B cell (primary cell): Measurements from ENCODE around the gene OR4D6. TPM values are rescaled to one million over a fixed set of nuclear protein-coding genes. Genes with fewer than 3 reads are reported as not detected.
"Not testable (repeated sequence)": the region's sequence is repeated elsewhere in the genome, so short reads cannot be mapped to it uniquely, and the experiment has no call there.

ENCODE experiments used
- ATAC-seq: fragments of 200-7000 bp; cut with Tn5 transposase; one replicate; pipeline ENCODE4 v1.10.0; 2021; ENCODE audit warnings: low read depth, mild to moderate bottlenecking, moderate number of reproducible peaks, moderate library complexity
- CTCF ChIA-PET: fragments of 350-600 bp; sonication (Branson Sonifier 250); formaldehyde crosslinking; loops from one replicate; lab custom pipeline; 2021; ENCODE audit warnings: antibody characterized with exemption, inconsistent platforms; lab: Charles Lee
- POLR2A ChIA-PET: fragments of 350-600 bp; sonication (Branson Sonifier 250); formaldehyde crosslinking; loops from one replicate; lab custom pipeline; 2021; ENCODE audit warnings: antibody characterized with exemption; lab: Charles Lee
- DNase-seq: peaks from one replicate; pipeline ENCODE4 v3.0.0; 2013
- H2AFZ ChIP-seq: 2 replicates; pipeline ENCODE4 v1.6.1; 2012; ENCODE audit warnings: mild to moderate bottlenecking, low read depth, low read length; ENCODE audit not compliant: insufficient read depth, poor library complexity, severe bottlenecking
- H3K27ac ChIP-seq, 2 donors: 1 replicate in 1 of 2; 2 replicates in 1 of 2; pipeline ENCODE4 v1.5.1; 2012 to 2013; ENCODE audit warnings: low read length in 2 of 2, mild to moderate bottlenecking in 2 of 2, moderate library complexity in 1 of 2
- H3K27me3 ChIP-seq, 4 experiments: fragments of 200-600 bp in 1 of 4; sonication (generic) in 1 of 4; replicated peaks in 1 of 4; 1 replicate in 2 of 4; 2 replicates in 2 of 4; pipeline versions ENCODE4 v1.6.1 to v1.7.0; 2013 to 2016; ENCODE audit warnings: low read length in 3 of 4, mild to moderate bottlenecking in 2 of 4, mixed read lengths in 1 of 4, moderate library complexity in 1 of 4; ENCODE audit not compliant: insufficient read depth in 4 of 4, control insufficient read depth in 3 of 4; ENCODE audit errors: control extremely low read depth in 1 of 4
- H3K36me3 ChIP-seq, 2 experiments: replicated peaks in 1 of 2; 1 replicate in 1 of 2; 2 replicates in 1 of 2; pipeline versions ENCODE4 v1.6.1 to v1.7.1; 2013; ENCODE audit warnings: low read length in 1 of 2; ENCODE audit not compliant: insufficient read depth in 2 of 2, control insufficient read depth in 1 of 2; ENCODE audit errors: control extremely low read depth in 1 of 2, extremely low read depth in 1 of 2
- H3K4me1 ChIP-seq, 2 donors: fragments of 200-600 bp in 1 of 2; sonication (generic) in 1 of 2; 1 replicate in 1 of 2; 2 replicates in 1 of 2; pipeline versions ENCODE4 v1.5.1 to v1.6.1; 2013 to 2017; ENCODE audit warnings: low read length in 2 of 2; ENCODE audit not compliant: control insufficient read depth in 2 of 2, insufficient read depth in 2 of 2
- H3K4me2 ChIP-seq: replicated peaks from 2 replicates; pipeline ENCODE3; 2012; ENCODE audit warnings: mild to moderate bottlenecking, low read depth, low read length; ENCODE audit not compliant: poor library complexity, severe bottlenecking
- H3K4me3 ChIP-seq, 5 experiments: fragments of 200-600 bp in 1 of 5; sonication (generic) in 1 of 5; 1 replicate in 3 of 5; 2 replicates in 2 of 5; pipeline versions ENCODE4 v1.5.1 to v1.7.0; 2011 to 2016; ENCODE audit warnings: low read length in 4 of 5, mild to moderate bottlenecking in 4 of 5, low read depth in 2 of 5, control low read depth in 1 of 5, moderate library complexity in 1 of 5; ENCODE audit not compliant: insufficient read depth in 1 of 5; ENCODE audit errors: control extremely low read depth in 1 of 5, extremely low read depth in 1 of 5
- H3K79me2 ChIP-seq: fragments of 200-600 bp; sonication (generic); one replicate; pipeline ENCODE4 v1.6.0; 2016; ENCODE audit warnings: low read length; ENCODE audit not compliant: control insufficient read depth, insufficient read depth
- H3K9ac ChIP-seq: fragments of 200-600 bp; sonication (generic); 2 replicates; pipeline ENCODE4 v1.6.1; 2017; ENCODE audit warnings: mild to moderate bottlenecking, low read length, moderate library complexity
- H3K9me3 ChIP-seq, 3 donors: one replicate each; pipeline versions ENCODE4 v1.6.1 to v1.7.1; 2013; ENCODE audit warnings: low read length in 2 of 3; ENCODE audit not compliant: control insufficient read depth in 2 of 3, insufficient read depth in 1 of 3; ENCODE audit errors: control extremely low read depth in 1 of 3
- H4K20me1 ChIP-seq: 2 replicates; pipeline ENCODE4 v1.6.0; 2012; ENCODE audit warnings: mild to moderate bottlenecking, low read length; ENCODE audit not compliant: insufficient read depth, control insufficient read depth, poor library complexity, severe bottlenecking
- H3K27ac Mint-ChIP-seq: one replicate; pipeline ENCODE4 v1.8.0; 2021; ENCODE audit warnings: mixed read lengths
- H3K27me3 Mint-ChIP-seq: one replicate; pipeline ENCODE4 v1.8.0; 2021; ENCODE audit warnings: mixed read lengths
- H3K4me1 Mint-ChIP-seq: one replicate; pipeline ENCODE4 v1.8.0; 2021; ENCODE audit warnings: mixed read lengths
- H3K4me3 Mint-ChIP-seq: one replicate; pipeline ENCODE4 v1.8.0; 2021; ENCODE audit warnings: mixed read lengths
- H3K9me3 Mint-ChIP-seq: one replicate; pipeline ENCODE4 v1.8.0; 2022; ENCODE audit warnings: mixed read lengths; ENCODE audit not compliant: insufficient read depth
- CTCF ChIP-seq: fragments of 200-600 bp; IDR thresholded peaks from one replicate; pipeline ENCODE4 v1.8.0; 2022; ENCODE audit warnings: antibody characterized with exemption, mild to moderate bottlenecking
- EZH2 ChIP-seq: IDR thresholded peaks from 2 replicates; pipeline ENCODE4 v1.6.1; 2012; ENCODE audit warnings: borderline replicate concordance, low read depth, mild to moderate bottlenecking, moderate library complexity, low read length; ENCODE audit not compliant: insufficient read depth, poor library complexity, severe bottlenecking
- WGBS: methylation state at CpG from one replicate; pipeline ENCODE4 v1.1.5; 2013; ENCODE audit warnings: missing lambda C conversion rate; ENCODE audit not compliant: insufficient coverage; 5-methylcytosine and 5-hydroxymethylcytosine counted together
- intact Hi-C: fragments of 100-400 bp; cut with micrococcal nuclease; formaldehyde crosslinking; loops from one replicate; pipeline ENCODE4 v1.10.0; 2022
- polyA plus RNA-seq: library from polyadenylated mRNA; depleted of rRNA; stranded (reverse); fragments of >200 nt; gene quantifications from 2 replicates; pipeline ENCODE4 v1.2.3, GENCODE V29; 2012
- total RNA-seq, 2 donors: library from RNA; stranded (reverse); fragments of 120-200 nt in 1 of 2; gene quantifications; 1 replicate in 1 of 2; 2 replicates in 1 of 2; pipeline versions ENCODE4 v1.2.3 to v1.2.4, GENCODE V29; 2013 to 2022

OR4D6 gene
- total and polyA plus RNA-seq, 2 donors (not counting 1 experiment from before 2014, with no cell fraction given): not detected

GRCh38 chr11:59437770-59438169 is 19.0 kb upstream of the OR4D6 start:
- Histone ChIP-seq H3K9me3 (no peaks in the 10 kb centered on the region), H3K9ac (no peak overlapping the region), H2AFZ (no peak overlapping the region), H3K4me1 (no peaks in the 10 kb centered on the region), H3K79me2 (no peaks in the 10 kb centered on the region), H4K20me1 (no peaks in the 10 kb centered on the region), H3K4me3 (no peak overlapping the region), H3K36me3 (no peaks in the 10 kb centered on the region), H3K27ac (no peak overlapping the region), H3K4me2 (no peak overlapping the region), H3K27me3 (no peaks in the 10 kb centered on the region)
- Mint-ChIP-seq H3K27me3 (peaks cover 7% of the 10 kb centered on the region), H3K9me3 (no peaks in the 10 kb centered on the region), H3K4me1 (no peaks in the 10 kb centered on the region), H3K4me3 (no peak overlapping the region), H3K27ac (no peak overlapping the region)
- DNase-seq (no peak), ATAC-seq (no peak)
- ChIA-PET POLR2A (no interaction called here), CTCF (interaction anchor here (0.9 to 3.1 kb wide), 4 partner anchors 8 to 280 kb away, joined by 3 to 15 read pairs (median 4); no protein-coding TSS in a partner anchor)
- intact Hi-C loops: no loop called here
- WGBS: 97% methylated on average over 3 of the region's 7 CpGs
- TF ChIP-seq EZH2 (no peak), CTCF (no peak)

DNA sequence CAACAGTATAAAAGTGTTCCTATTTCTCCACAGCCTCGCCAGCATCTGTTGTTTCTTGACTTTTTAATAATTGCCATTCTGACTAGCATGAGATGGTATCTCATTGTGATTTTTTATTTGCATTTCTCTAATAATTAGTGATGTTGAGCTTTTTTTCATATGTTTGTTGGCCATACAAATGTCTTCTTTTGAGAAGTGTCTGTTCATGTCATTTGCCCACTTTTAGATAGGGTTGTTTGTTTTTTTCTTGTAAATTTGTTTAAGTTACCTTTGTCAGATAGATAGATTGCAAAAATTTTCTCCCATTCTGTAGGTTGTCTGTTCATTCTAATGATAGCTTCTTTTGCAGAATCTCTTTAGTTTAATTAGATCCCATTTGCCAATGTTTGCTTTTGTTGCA is 11.1 kb upstream of the OR4D6 start:
- H3K9ac ChIP-seq, H3K36me3 ChIP-seq, H3K4me3 ChIP-seq, H3K4me1 ChIP-seq, CTCF ChIA-PET, H3K9me3 ChIP-seq, H3K27me3 ChIP-seq, ATAC-seq, H2AFZ ChIP-seq, H3K27ac ChIP-seq, POLR2A ChIA-PET, H3K27ac Mint-ChIP-seq, intact Hi-C loops, H3K4me2 ChIP-seq, H3K9me3 Mint-ChIP-seq, H4K20me1 ChIP-seq, H3K79me2 ChIP-seq, DNase-seq, H3K4me1 Mint-ChIP-seq, H3K4me3 Mint-ChIP-seq: not testable (repeated sequence)
- H3K27me3 Mint-ChIP-seq: peaks cover 23% of the 10 kb centered on the region
- no CpG with 5 or more reads among the region's 1 CpG for WGBS
